Endodermal cell (in vitro differentiated cells): ENCODE measurements around the gene KLF3. TPM values are rescaled to one million over a fixed set of nuclear protein-coding genes. Genes with fewer than 3 reads are reported as not detected.

ENCODE experiments used
- DNase-seq: peaks from one replicate; pipeline ENCODE4 v3.0.0-alpha.2; 2017
- H3K27ac ChIP-seq: 2 replicates; pipeline ENCODE4 v1.5.1; 2013; ENCODE audit warnings: mild to moderate bottlenecking, low read depth, low read length, moderate library complexity
- H3K27me3 ChIP-seq: 2 replicates; pipeline ENCODE4 v1.6.1; 2013; ENCODE audit warnings: mild to moderate bottlenecking, low read length, moderate library complexity; ENCODE audit not compliant: insufficient read depth, control insufficient read depth, poor library complexity, severe bottlenecking
- H3K36me3 ChIP-seq: 2 replicates; pipeline ENCODE4 v1.7.0; 2013; ENCODE audit warnings: mild to moderate bottlenecking, low read length, moderate library complexity; ENCODE audit not compliant: control insufficient read depth, insufficient read depth
- H3K4me1 ChIP-seq: one replicate; pipeline ENCODE4 v1.7.0; 2013; ENCODE audit warnings: low read length; ENCODE audit not compliant: control insufficient read depth, insufficient read depth
- H3K4me3 ChIP-seq: 2 replicates; pipeline ENCODE4 v1.5.1; 2013; ENCODE audit warnings: mild to moderate bottlenecking, low read length, moderate library complexity
- H3K9ac ChIP-seq: 2 replicates; pipeline ENCODE4 v1.6.1; 2013; ENCODE audit warnings: mild to moderate bottlenecking, low read length, moderate library complexity; ENCODE audit not compliant: poor library complexity, severe bottlenecking; ENCODE audit errors: extremely low read depth
- H3K9me3 ChIP-seq: 2 replicates; pipeline ENCODE4 v1.6.1; 2013; ENCODE audit warnings: mild to moderate bottlenecking, low read length, moderate library complexity; ENCODE audit not compliant: control insufficient read depth
- H3K27ac Mint-ChIP-seq: 2 replicates; pipeline ENCODE4 v1.8.0; 2020; ENCODE audit warnings: mixed read lengths
- H3K27me3 Mint-ChIP-seq: 2 replicates; pipeline ENCODE4 v1.8.0; 2021; ENCODE audit warnings: mild to moderate bottlenecking, mixed read lengths; ENCODE audit not compliant: insufficient read depth
- H3K36me3 Mint-ChIP-seq: 2 replicates; pipeline ENCODE4 v1.8.0; 2020; ENCODE audit warnings: low read depth, mixed read lengths
- H3K4me1 Mint-ChIP-seq: 2 replicates; pipeline ENCODE4 v1.8.0; 2020; ENCODE audit warnings: mixed read lengths
- H3K4me3 Mint-ChIP-seq: 2 replicates; pipeline ENCODE4 v1.8.0; 2020; ENCODE audit warnings: mild to moderate bottlenecking, moderate library complexity, mixed read lengths
- H3K9me3 Mint-ChIP-seq: 2 replicates; pipeline ENCODE4 v1.8.0; 2020; ENCODE audit warnings: mild to moderate bottlenecking, mixed read lengths
- WGBS, 2 experiments: methylation state at CpG; one replicate each; pipeline versions ENCODE4 v1.1.5 to v1.1.7; 2013; ENCODE audit warnings: missing lambda C conversion rate in 2 of 2, mixed read lengths in 1 of 2; ENCODE audit not compliant: insufficient coverage in 1 of 2, insufficient read length in 1 of 2; 5-methylcytosine and 5-hydroxymethylcytosine counted together
- total RNA-seq, 2 donors: library from RNA; stranded (reverse); fragmentation: NEBNext Ultra II Directional in 1 of 2; extraction: Animal tissue kit (Norgen Biotek cat#: 25700) in 1 of 2; gene quantifications; 2 replicates in 1 of 2; 3 replicates in 1 of 2; pipeline ENCODE4 v1.2.1, GENCODE V29; 2021
- TF ChIP-seq, protein P1 (sequence below): fragments of 200-600 bp; sonication (generic); conservative IDR thresholded peaks from 2 replicates; pipeline ENCODE4 v1.5.0; 2021; ENCODE audit warnings: antibody characterized with exemption, mild to moderate bottlenecking

The KLF3 gene
- total RNA-seq, 2 donors from 2014 or later = 20.7 to 28.2 TPM

DNA sequence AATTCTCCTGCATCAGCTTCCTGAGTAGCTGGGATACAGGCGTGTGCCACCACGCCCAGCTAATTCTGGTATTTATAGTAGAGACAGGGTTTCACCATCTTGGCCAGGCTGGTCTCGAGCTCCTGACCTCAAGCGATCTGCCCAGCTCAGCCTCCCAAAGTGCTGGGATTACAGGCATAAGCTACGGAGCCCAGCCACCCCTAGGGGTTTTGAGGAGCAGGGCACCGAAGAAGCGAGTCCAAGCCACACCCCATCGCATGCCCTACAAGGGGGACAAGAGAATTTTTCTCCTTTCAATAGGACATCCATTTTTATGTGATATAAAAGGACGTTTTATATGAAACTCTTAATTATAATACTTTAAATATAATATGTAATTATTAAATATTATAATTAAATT is 13.9 kb upstream of the KLF3 start:
- DNase-seq = peak; percentile 57
- no peak overlapping the region for H3K27ac ChIP-seq
- WGBS, 2 experiments = 84 to 91% methylated on average over 5 to 8 of the region's 9 CpGs
- TF ChIP-seq, protein P1, sequence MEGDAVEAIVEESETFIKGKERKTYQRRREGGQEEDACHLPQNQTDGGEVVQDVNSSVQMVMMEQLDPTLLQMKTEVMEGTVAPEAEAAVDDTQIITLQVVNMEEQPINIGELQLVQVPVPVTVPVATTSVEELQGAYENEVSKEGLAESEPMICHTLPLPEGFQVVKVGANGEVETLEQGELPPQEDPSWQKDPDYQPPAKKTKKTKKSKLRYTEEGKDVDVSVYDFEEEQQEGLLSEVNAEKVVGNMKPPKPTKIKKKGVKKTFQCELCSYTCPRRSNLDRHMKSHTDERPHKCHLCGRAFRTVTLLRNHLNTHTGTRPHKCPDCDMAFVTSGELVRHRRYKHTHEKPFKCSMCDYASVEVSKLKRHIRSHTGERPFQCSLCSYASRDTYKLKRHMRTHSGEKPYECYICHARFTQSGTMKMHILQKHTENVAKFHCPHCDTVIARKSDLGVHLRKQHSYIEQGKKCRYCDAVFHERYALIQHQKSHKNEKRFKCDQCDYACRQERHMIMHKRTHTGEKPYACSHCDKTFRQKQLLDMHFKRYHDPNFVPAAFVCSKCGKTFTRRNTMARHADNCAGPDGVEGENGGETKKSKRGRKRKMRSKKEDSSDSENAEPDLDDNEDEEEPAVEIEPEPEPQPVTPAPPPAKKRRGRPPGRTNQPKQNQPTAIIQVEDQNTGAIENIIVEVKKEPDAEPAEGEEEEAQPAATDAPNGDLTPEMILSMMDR = peak; percentile 44
- H3K27me3 Mint-ChIP-seq = no peaks in the 10 kb centered on the region
- H3K9me3 Mint-ChIP-seq = no peaks in the 10 kb centered on the region
- H3K4me1 ChIP-seq = no peaks in the 10 kb centered on the region
- no peak overlapping the region for H3K9ac ChIP-seq
- H3K27me3 ChIP-seq = no peaks in the 10 kb centered on the region
- no peaks in the 10 kb centered on the region for H3K9me3 ChIP-seq
- H3K4me1 Mint-ChIP-seq = peaks cover 9% of the 10 kb centered on the region
- H3K4me3 ChIP-seq = no peak overlapping the region
- H3K27ac Mint-ChIP-seq = no peak overlapping the region
- H3K36me3 ChIP-seq = no peaks in the 10 kb centered on the region
- H3K36me3 Mint-ChIP-seq = no peaks in the 10 kb centered on the region
- H3K4me3 Mint-ChIP-seq = no peak overlapping the region

DNA sequence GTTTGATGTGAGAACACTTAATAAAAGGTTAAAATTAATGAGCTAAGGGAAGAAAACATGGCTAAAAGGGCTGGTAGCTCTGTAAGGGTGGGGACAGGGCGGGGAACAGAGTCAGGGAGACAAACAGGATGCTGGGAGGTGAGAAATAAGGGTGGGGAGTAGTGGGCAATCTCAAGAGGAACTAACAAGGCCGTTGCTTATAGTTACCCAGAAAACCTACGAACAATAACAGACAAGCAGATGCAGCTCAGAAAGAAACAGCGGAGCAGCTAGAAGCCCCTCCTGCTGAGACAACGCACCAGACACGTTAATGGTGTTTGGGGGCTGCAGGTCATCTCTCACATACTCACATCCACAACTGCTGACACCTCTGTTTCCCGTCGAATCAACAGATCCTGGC is 9.7 kb upstream of the KLF3 start:
- Mint-ChIP-seq H3K4me3 (no peak overlapping the region), H3K27me3 (no peaks in the 10 kb centered on the region), H3K36me3 (no peaks in the 10 kb centered on the region), H3K27ac (peak overlapping the region; percentile 13), H3K9me3 (no peaks in the 10 kb centered on the region), H3K4me1 (peaks cover 10% of the 10 kb centered on the region)
- no peaks in the 10 kb centered on the region for H3K4me1 ChIP-seq
- WGBS, 2 experiments = 42 to 68% methylated on average over 5 to 8 of the region's 8 CpGs
- no peak overlapping the region for H3K9ac ChIP-seq
- peak; percentile 58 for DNase-seq
- H3K27ac ChIP-seq = no peak overlapping the region
- no peak overlapping the region for H3K4me3 ChIP-seq
- H3K9me3 ChIP-seq = no peaks in the 10 kb centered on the region
- H3K36me3 ChIP-seq = no peaks in the 10 kb centered on the region
- TF ChIP-seq, protein P1 = no peak
- no peaks in the 10 kb centered on the region for H3K27me3 ChIP-seq

DNA sequence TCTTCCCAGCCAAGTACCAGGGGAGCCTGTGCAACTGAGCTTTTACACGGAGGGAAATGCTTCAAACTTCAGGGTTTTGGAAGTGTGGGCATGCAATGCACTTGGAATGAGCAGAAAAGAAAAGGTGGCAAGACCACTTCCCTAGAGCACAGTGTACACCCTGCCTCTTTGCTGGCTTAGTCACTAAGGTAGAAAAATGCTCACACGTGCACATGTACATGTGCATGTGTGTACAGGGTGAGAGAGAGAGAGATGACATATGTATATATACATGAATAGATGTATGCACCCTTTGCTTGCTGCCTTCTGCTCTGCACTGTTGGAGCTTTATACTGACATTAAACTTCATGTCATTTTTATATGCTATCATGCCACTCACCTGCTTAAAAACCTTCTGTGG is 7.9 kb upstream of the KLF3 start:
- Histone ChIP-seq H3K9ac (no peak overlapping the region), H3K36me3 (no peaks in the 10 kb centered on the region), H3K27ac (no peak overlapping the region), H3K27me3 (no peaks in the 10 kb centered on the region), H3K4me1 (no peaks in the 10 kb centered on the region), H3K9me3 (no peaks in the 10 kb centered on the region), H3K4me3 (no peak overlapping the region)
- no peak overlapping the region for H3K4me3 Mint-ChIP-seq
- peaks cover 3% of the 10 kb centered on the region for H3K27me3 Mint-ChIP-seq
- DNase-seq = peak; percentile 28
- peaks cover 10% of the 10 kb centered on the region for H3K4me1 Mint-ChIP-seq
- no peaks in the 10 kb centered on the region for H3K36me3 Mint-ChIP-seq
- TF ChIP-seq, protein P1 = no peak
- H3K9me3 Mint-ChIP-seq = no peaks in the 10 kb centered on the region
- 93 to 100% methylated on average over 2 of the region's 2 CpGs for WGBS, 2 experiments
- no peak overlapping the region for H3K27ac Mint-ChIP-seq
